Activated CD8-positive, alpha-beta T cell treated with anti-CD3 and anti-CD28 coated beads for 36 hours (primary cell): ENCODE data around the gene NUP98. TPM values are rescaled to one million over a fixed set of nuclear protein-coding genes. Genes with fewer than 3 reads are reported as not detected.

Source experiments
- ATAC-seq: fragments of 200-7000 bp; cut with Tn5 transposase; one replicate; pipeline ENCODE4 v1.10.0; 2021; ENCODE audit warnings: mild to moderate bottlenecking, moderate library complexity
- CTCF ChIA-PET: fragments of 350-600 bp; sonication (Branson Sonifier 250); formaldehyde crosslinking; loops from one replicate; lab custom pipeline; 2021; ENCODE audit warnings: antibody characterized with exemption; lab: Charles Lee
- POLR2A ChIA-PET: fragments of 350-600 bp; sonication (Branson Sonifier 250); formaldehyde crosslinking; loops from one replicate; lab custom pipeline; 2021; ENCODE audit warnings: antibody characterized with exemption; lab: Charles Lee
- DNase-seq: peaks from one replicate; pipeline ENCODE4 v3.0.0-alpha.2; 2020
- H3K27ac Mint-ChIP-seq: one replicate; pipeline ENCODE4 v1.8.0; 2021; ENCODE audit warnings: mild to moderate bottlenecking, mixed read lengths
- H3K27me3 Mint-ChIP-seq: one replicate; pipeline ENCODE4 v1.8.0; 2021; ENCODE audit warnings: mixed read lengths
- H3K36me3 Mint-ChIP-seq: one replicate; pipeline ENCODE4 v1.8.0; 2021; ENCODE audit warnings: low read depth, mixed read lengths
- H3K4me1 Mint-ChIP-seq: one replicate; pipeline ENCODE4 v1.8.0; 2021; ENCODE audit warnings: low read depth, mixed read lengths
- H3K4me3 Mint-ChIP-seq: one replicate; pipeline ENCODE4 v1.8.0; 2021; ENCODE audit warnings: mild to moderate bottlenecking, moderate library complexity, mixed read lengths
- H3K9me3 Mint-ChIP-seq: one replicate; pipeline ENCODE4 v1.8.0; 2021; ENCODE audit warnings: mixed read lengths
- intact Hi-C: fragments of 100-400 bp; cut with micrococcal nuclease; formaldehyde crosslinking; loops from one replicate; pipeline ENCODE4 v1.10.0; 2022
- total RNA-seq, 2 experiments: library from RNA; stranded (reverse); gene quantifications; one replicate each; pipeline ENCODE4 v1.2.3, GENCODE V29; 2021
- TF ChIP-seq, protein P1 (sequence below): fragments of 200-600 bp; IDR thresholded peaks from one replicate; pipeline ENCODE4 v1.8.0; 2022; ENCODE audit warnings: antibody characterized with exemption, mild to moderate bottlenecking

NUP98 gene
- total RNA-seq, 2 experiments from 2014 or later, result 88.4 to 89.9 TPM

DNA sequence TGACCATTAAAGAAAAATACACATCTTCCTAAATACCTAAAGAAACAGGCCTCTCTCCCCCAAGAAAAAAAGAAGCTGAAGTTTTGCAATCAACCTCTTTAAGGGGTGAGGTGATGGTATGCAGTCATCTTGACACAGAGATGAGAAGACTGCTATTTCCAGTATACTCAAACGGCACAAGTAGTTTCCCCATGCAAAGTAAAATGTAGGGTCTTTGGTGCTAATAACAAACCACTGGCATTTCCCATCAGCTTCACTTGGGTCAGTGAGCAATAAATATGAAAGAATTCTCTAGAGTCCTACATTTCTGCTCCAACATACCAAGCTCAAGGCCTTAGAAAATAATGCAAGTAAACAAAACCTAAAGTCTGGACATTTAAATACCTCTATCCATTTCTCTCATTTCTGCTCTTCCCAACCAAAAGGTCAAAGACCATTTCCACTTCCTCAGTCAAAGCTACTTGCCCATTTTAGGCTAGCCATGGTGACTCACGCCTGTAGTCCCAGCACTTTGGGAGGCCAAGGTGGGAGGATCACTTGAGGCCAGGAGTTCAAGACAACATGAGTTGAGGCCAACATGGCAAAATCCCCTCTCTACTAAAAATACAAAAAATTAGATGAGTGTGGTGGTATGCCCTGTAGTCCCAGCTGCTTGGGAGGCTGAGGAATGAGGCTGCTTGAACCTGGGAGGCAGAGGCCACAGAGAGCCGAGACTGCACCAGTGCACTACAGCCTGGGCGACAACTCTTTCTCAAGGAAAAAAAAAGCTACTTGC, 86.7 kb downstream of the NUP98 start:
- TF ChIP-seq, protein P1, sequence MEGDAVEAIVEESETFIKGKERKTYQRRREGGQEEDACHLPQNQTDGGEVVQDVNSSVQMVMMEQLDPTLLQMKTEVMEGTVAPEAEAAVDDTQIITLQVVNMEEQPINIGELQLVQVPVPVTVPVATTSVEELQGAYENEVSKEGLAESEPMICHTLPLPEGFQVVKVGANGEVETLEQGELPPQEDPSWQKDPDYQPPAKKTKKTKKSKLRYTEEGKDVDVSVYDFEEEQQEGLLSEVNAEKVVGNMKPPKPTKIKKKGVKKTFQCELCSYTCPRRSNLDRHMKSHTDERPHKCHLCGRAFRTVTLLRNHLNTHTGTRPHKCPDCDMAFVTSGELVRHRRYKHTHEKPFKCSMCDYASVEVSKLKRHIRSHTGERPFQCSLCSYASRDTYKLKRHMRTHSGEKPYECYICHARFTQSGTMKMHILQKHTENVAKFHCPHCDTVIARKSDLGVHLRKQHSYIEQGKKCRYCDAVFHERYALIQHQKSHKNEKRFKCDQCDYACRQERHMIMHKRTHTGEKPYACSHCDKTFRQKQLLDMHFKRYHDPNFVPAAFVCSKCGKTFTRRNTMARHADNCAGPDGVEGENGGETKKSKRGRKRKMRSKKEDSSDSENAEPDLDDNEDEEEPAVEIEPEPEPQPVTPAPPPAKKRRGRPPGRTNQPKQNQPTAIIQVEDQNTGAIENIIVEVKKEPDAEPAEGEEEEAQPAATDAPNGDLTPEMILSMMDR, result no peak

DNA sequence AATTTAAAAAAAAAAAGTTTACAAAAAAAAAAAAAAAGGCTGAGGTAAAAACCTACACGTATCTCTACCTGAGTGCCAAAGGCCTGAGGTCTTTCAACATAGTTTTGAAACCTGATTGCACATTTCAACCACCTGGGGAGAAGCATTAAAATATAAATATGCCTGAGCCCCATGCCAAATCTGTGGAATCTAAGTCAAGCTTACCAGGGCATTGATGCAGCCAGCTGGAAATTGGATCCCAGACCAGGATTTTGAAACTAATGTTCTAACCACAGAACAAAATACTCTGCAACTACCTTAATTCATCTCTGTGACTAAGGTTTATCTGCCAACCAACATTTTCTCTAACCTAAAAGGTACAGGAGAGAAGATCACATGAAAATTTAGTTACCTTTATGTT, 87.4 kb downstream of the NUP98 start:
- Mint-ChIP-seq H3K27me3 (no peaks in the 10 kb centered on the region), H3K9me3 (no peaks in the 10 kb centered on the region), H3K27ac (no peak overlapping the region), H3K36me3 (peaks cover 36% of the 10 kb centered on the region), H3K4me1 (peaks cover 9% of the 10 kb centered on the region), H3K4me3 (no peak overlapping the region)
- TF ChIP-seq, protein P1, result no peak
- intact Hi-C loops, result no loop called here
- DNase-seq (no peak), ATAC-seq (no peak)
- CTCF ChIA-PET, result interaction anchor here (1.1 kb wide), 1 partner anchor 99 kb away, joined by 5 read pairs; the partner anchor contains the start of gene PGAP2
- POLR2A ChIA-PET, result no interaction called here

More for the DNA sequence above, 86.7 kb downstream of the NUP98 start:
- Mint-ChIP-seq H3K36me3 (peaks cover 38% of the 10 kb centered on the region), H3K27ac (peak overlapping the region; percentile 51), H3K4me1 (peaks cover 9% of the 10 kb centered on the region), H3K4me3 (no peak overlapping the region), H3K27me3 (no peaks in the 10 kb centered on the region), H3K9me3 (no peaks in the 10 kb centered on the region)
- ATAC-seq (no peak), DNase-seq (peak; percentile 6)
- POLR2A ChIA-PET, result interaction anchor here (0.6 kb wide), 1 partner anchor 336 kb away, joined by 3 read pairs; no protein-coding TSS in a partner anchor
- CTCF ChIA-PET, result interaction anchor here (1.1 kb wide), 1 partner anchor 98 kb away, joined by 5 read pairs; the partner anchor contains the start of gene PGAP2
- intact Hi-C loops, result no loop called here

DNA sequence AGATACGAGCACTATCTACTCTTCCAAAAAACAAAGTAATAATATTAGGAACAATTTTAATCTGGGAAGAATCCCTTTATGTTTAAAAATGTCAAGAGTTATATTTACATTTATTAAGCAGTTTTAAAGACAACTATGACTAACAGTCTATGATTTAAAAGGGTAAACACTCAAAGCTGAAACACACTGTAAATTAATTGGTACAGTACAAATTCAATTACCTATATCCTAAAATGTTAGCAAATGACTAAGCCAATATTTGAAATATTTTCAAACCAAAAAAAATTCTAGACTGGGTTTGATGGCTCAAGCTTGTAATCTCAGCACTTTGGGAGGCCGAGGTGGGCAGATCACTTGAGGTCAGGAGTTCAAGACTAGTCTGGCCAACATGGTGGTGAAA, 90.2 kb downstream of the NUP98 start:
- Mint-ChIP-seq H3K36me3 (peaks cover 31% of the 10 kb centered on the region), H3K9me3 (no peaks in the 10 kb centered on the region), H3K4me1 (peaks cover 9% of the 10 kb centered on the region), H3K27me3 (no peaks in the 10 kb centered on the region), H3K27ac (no peak overlapping the region), H3K4me3 (no peak overlapping the region)
- no peak for DNase-seq
- CTCF ChIA-PET, result interaction anchor here (0.9 kb wide), 1 partner anchor 118 kb away, joined by 4 read pairs; no protein-coding TSS in a partner anchor
- POLR2A ChIA-PET, result no interaction called here
- no peak for ATAC-seq
- TF ChIP-seq, protein P1, result no peak
- intact Hi-C loops, result no loop called here

DNA sequence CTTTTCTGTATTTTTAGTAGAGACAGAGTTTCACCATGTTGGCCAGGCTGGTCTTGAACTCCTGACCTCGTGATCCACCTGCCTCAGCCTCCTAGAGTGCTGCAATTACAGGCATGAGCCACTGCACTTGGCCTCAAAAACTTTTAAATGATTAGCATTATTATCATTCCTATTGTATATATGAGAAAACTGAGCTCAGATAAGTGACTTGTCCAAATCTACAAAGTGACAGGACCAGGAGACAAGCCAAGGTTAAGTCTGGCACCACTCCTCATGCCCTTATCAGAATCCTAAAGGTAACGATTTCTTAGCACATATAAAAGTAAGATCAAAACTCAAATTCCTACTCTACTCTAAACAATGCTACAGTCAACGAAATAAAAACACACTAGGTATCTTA, 94.0 kb downstream of the NUP98 start:
- CTCF ChIA-PET, result no interaction called here
- Mint-ChIP-seq H3K4me3 (no peak overlapping the region), H3K27ac (no peak overlapping the region), H3K9me3 (no peaks in the 10 kb centered on the region), H3K36me3 (peaks cover 33% of the 10 kb centered on the region), H3K27me3 (no peaks in the 10 kb centered on the region), H3K4me1 (no peaks in the 10 kb centered on the region)
- ATAC-seq, result no peak
- DNase-seq, result no peak
- intact Hi-C loops, result no loop called here
- POLR2A ChIA-PET, result no interaction called here
- TF ChIP-seq, protein P1, result no peak

DNA sequence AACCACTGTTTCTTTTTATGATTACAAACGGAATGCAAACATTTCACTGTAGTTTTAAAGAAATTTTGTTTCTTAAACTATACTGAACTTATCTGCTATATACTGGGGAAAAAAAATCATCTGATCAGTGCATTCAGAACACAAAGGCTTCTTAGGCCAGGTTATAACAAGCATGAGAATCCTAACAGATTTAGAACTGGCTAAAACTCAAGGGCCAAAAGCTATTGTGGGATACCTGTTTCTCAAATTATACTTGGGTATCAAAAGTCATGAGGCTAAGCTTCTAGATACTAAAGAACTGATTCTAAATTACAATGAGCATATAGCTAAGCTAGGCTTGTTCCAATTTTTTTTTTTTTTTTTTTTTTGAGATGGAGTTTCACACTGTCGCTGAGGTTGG, 96.4 kb downstream of the NUP98 start:
- intact Hi-C loops, result no loop called here
- no peak overlapping the region for H3K27ac Mint-ChIP-seq
- H3K27me3 Mint-ChIP-seq, result no peaks in the 10 kb centered on the region
- TF ChIP-seq, protein P1, result no peak
- no peaks in the 10 kb centered on the region for H3K9me3 Mint-ChIP-seq
- ATAC-seq (no peak), DNase-seq (no peak)
- peaks cover 32% of the 10 kb centered on the region for H3K36me3 Mint-ChIP-seq
- H3K4me3 Mint-ChIP-seq, result no peak overlapping the region
- CTCF ChIA-PET, result interaction anchor here (0.9 to 1.3 kb wide), 3 partner anchors 20 to 373 kb away, joined by 3 to 4 read pairs (median 3); partner anchors contain the start of gene PGAP2
- H3K4me1 Mint-ChIP-seq, result no peaks in the 10 kb centered on the region
- POLR2A ChIA-PET, result interaction anchor here (1.3 kb wide), 1 partner anchor 14 kb away, joined by 3 read pairs; no protein-coding TSS in a partner anchor
